ENCODE measurements around the gene PRRX2.
"Not testable (repeated sequence)": the region's sequence is repeated elsewhere in the genome, so short reads cannot be mapped to it uniquely, and the experiment has no call there.

Gene PRRX2

GRCh38 chr9:129655154-129655553, 10.3 kb upstream of the PRRX2 start:
- DNase-seq, result no peak

- no peak for DNase-seq
Observed at GRCh38 chr9:129655696-129656095, 9.8 kb upstream of the PRRX2 start.

GRCh38 chr9:129656795-129657390, 8.6 kb upstream of the PRRX2 start:
- DNase-seq, result no peak

GRCh38 chr9:129661029-129661428, 4.4 kb upstream of the PRRX2 start:
- no peak for DNase-seq

GRCh38 chr9:129662239-129662638, 3.2 kb upstream of the PRRX2 start:
- DNase-seq, result not testable (repeated sequence)

GRCh38 chr9:129664746-129665388, 580 bp upstream of the PRRX2 start:
- DNase-seq, result no peak

DNA sequence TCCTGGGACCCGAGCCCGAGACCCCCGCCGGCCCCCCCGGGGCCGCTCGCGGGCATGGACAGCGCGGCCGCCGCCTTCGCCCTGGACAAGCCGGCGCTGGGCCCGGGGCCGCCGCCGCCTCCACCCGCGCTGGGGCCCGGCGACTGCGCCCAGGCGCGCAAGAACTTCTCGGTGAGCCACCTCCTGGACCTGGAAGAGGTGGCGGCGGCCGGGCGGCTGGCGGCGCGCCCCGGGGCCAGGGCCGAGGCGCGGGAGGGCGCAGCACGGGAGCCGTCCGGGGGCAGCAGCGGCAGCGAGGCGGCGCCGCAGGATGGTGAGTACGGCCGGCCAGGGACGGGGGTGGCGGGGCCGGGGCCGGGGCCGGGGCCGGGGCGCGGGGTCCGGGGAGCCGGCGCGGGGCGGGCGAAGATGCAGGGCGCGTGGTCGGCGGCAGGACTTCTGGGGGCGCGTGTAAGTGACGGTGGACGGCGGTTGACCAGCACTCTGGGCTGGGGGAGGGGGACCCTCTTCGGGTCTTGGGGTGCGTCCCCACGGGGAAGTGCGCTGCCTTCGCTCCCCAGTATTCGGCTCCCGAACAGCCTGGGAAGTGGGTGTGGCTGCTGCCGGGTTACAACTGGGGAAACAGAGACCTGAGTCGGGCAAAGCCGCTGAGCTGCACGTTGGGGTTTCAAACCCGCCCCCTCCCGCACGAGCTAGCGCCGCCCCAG, 520 bp downstream of the PRRX2 start:
- DNase-seq, result no peak

- DNase-seq, result no peak
Observed at GRCh38 chr9:129666575-129666974, 1.1 kb downstream of the PRRX2 start.

GRCh38 chr9:129667378-129667777, 1.9 kb downstream of the PRRX2 start:
- no peak for DNase-seq

DNA sequence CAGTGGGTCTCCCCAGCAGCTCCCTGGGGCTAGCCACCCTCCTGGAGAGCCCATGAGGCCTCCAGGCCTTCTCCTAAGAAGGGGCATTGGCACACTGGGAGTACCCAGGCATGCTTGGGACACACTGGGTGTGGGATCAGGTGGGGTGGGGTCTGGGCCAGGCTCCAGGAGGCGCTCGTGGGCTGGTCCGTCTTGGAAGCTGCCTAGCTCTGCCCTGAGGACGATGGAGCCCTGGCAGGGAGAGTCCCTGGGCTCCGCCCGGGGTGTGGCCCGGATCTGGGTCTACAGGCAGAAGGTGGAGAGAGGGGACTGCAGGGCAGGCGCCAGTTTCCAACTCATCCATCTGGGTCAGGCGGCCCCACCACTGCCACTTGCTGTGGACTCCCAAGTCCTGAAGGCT, 2.4 kb downstream of the PRRX2 start:
- no peak for DNase-seq

- DNase-seq, result no peak
Observed at GRCh38 chr9:129669141-129669718, 3.8 kb downstream of the PRRX2 start.

DNA sequence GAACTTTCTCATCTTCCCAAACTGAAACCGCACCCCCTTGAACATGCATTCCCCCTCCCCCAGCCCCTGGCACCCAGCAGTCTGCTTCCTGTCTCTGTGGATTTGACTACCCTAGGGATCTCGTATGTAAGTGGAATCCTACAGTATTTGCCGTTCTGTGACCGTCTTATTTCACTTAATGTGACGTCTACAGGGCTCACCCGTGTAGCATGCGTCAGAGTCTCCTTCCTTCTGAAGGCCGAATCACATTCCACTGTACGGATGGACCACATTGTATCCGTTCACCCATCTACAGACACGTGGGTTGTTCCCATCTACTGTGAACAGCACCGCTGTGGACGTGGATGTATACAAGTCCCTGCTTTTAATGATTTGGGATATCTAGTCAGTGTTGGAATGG, 4.5 kb downstream of the PRRX2 start:
- no peak for DNase-seq

- DNase-seq, result no peak
Observed at GRCh38 chr9:129671065-129671464, 5.6 kb downstream of the PRRX2 start.

- DNase-seq, result no peak
Observed at GRCh38 chr9:129671519-129671918, 6.1 kb downstream of the PRRX2 start.

GRCh38 chr9:129672702-129673101, 7.3 kb downstream of the PRRX2 start:
- DNase-seq, result no peak

DNA sequence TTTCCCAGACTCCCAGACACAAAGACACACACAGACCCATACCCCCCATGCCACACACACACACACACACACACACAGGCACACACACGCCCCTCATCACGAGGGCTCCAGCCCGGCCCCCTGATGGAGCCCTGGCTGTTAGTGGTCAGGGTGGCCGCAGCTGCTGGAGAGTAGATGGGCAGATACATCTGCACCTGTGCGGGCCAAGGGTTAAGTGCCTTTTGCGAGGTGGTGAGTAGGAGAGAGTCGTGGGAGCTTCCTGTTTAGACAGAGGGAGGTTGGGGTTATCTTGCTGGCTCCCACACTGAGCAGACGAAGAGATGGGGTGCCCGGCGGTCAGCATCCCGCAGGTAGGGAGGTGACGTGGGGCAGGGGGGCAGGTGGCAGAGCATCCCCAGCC, 8.2 kb downstream of the PRRX2 start:
- no peak for DNase-seq

DNA sequence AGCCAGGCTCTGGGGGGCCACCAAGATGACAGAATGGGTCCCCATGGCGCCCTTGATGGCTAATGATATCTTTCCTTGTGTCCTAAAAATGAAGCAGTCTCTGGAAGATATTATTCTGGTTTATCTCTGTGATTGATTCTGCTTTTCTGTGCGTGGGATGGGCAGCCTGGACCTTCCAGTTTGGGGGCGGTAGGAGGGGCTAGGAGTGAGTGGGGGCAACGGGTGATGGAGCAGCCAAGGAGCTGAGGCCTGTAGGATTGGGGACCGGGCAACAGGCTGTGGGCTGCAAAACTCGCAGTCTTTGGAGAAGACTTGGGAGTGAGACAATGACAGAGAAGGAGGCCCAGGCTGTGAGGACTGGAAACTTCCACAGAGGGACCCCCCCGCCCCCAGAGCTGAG, 8.8 kb downstream of the PRRX2 start:
- no peak for DNase-seq

- DNase-seq, result no peak
Observed at GRCh38 chr9:129675620-129676019, 10.2 kb downstream of the PRRX2 start.

DNA sequence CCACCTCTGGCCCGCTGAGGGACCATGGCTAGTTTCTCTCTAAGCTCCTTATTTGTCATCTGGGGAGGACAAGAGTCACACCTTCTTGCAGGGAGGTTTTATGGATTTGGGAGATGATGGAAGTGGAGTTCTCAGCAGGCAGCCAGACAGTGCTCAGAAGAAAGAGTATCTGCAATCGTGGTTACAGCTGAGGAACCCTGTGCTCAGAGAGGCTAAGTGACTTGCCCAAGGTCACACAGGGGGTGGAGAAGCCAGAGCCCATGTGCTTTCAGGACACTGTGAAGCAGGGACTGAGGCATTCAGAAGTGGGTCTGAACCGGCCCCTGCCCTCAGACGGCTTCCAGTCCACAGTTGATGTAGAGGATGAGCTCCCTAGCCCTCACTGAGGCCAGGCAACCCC, 10.8 kb downstream of the PRRX2 start:
- no peak for DNase-seq

DNA sequence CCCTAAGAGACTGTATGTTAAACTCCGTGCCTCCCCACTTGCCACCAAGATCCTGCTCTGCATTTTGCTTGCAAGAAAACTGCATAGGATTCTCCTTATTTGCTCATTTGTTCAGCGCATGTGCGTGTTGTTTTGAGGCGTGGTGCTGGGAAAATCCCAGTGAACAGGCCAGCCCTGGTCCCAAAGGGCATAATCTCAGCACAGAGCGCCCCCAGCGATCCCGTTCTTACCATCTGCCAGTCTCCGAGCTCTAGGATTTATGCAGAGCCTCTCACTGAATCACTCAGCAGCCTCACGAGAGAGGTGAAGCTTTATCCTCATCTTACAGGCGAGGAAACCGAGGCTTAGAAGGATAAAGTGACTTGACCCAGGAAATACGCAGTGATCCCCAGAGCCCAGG, 11.5 kb downstream of the PRRX2 start:
- DNase-seq, result no peak

DNA sequence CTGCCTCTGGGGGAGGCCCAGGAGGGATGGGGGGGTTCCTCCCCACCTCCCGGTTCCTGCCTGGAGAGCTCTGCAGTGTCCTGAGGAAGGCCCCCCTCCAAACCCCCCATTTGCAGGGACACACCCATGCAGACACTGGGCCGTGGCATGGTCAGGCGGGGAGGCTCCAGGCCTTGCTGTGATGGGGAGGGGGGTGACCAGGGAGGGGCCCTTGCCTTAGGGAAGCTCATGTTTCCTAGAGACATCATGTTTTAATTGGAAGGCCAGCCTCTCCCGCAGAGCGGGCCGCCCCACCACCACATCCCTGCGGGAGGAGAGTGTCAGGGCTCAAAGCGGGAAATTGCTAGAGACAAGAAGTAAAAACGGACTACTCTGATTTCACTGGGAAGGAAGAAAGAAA, 12.0 kb downstream of the PRRX2 start:
- no peak for DNase-seq

DNA sequence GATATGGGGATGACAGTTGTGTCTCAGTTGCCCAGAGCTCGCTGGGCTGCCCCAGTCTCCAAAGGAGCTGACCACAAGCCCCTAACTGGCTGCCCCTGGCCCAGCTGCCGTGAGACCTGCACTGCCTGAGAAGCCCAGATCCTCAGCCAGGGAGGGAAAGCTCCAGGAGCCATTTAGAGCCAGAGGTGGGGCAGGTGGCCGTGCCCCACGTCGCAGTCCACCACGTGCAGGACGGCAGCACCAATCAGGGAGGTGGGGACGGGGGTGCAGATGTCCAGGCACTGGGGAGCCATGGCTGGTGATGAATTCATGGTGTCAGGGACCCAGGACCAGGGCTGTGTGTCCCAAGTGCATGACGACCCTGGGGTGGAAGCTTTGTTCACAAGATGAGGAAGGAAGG, 13.4 kb downstream of the PRRX2 start:
- DNase-seq, result no peak

DNA sequence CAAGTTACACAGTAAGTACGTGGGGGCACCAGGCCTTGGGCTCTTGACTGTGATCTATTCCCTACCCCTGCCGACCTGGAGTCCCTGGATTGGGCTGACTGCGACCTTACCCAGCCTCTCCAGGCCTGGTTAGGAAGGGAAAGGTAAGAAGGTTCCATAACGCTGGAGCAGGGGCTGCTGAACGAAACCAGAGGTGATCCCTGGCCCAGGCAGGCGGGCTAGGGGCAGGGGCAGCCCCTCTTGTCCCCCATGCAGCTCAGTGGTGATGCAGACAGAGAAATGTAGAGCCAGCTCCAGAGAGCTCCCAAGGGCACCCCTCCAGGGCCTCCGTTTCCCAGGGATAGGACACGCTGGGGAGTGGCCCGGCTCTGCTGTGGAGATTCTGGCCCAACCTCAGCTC, 14.1 kb downstream of the PRRX2 start:
- no peak for DNase-seq

DNA sequence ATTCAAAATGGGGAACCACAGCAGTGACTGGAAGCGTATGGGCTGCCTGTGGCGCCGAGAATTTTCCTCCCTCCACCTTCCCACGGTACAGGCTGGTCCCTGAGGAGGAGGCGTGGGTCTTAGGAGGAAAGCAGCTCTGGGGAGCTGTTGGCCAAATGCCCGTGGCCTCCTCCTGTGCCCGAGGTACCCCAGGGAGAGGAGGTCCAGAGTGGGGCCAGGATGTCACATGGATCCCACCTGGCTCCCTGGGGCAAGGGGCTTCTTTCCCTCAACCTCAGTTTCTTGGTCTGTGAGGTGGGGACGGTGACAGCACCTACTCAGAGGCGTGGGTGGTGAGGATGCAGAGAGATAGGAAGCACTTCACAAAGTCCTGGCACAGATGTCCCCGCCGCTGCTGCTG, 16.5 kb downstream of the PRRX2 start:
- no peak for DNase-seq

All from activated CD8-positive, alpha-beta memory T cell treated with anti-CD3 and anti-CD28 coated beads for 24 hours (primary cell).